Caco-2 (cell line): ENCODE measurements around the gene RARRES1. TPM values are rescaled to one million over a fixed set of nuclear protein-coding genes. Genes with fewer than 3 reads are reported as not detected.

Experiments
- BruUV-seq: library from RNA; stranded (reverse); fragments of 400-500 nt; replicated peaks from 2 replicates; lab custom pipeline; 2021; lab: Mats Ljungman, UMichigan
- CTCF ChIA-PET: fragments of 300-600 bp; sonication (Branson Sonifier 250); formaldehyde crosslinking; loops from one replicate; lab custom pipeline; 2022; ENCODE audit warnings: antibody characterized with exemption; lab: Charles Lee
- POLR2A ChIA-PET: fragments of 300-600 bp; sonication (Branson Sonifier 250); formaldehyde crosslinking; loops from one replicate; lab custom pipeline; 2022; ENCODE audit warnings: antibody characterized with exemption; lab: Charles Lee
- DNase-seq, 2 experiments: peaks; one replicate each; pipeline versions ENCODE4 v3.0.0 to v3.0.0-alpha.2; 2020 to 2022
- H3K27me3 ChIP-seq: replicated peaks from 2 replicates; pipeline ENCODE4 v1.6.0; 2011; ENCODE audit warnings: low read length; ENCODE audit not compliant: control insufficient read depth, insufficient read depth
- H3K36me3 ChIP-seq: 2 replicates; pipeline ENCODE4 v1.5.1; 2011; ENCODE audit warnings: low read length; ENCODE audit not compliant: control insufficient read depth, insufficient read depth
- H3K4me1 ChIP-seq: fragments of 250-450 bp; sonication (Bioruptor Pico); 2 replicates; pipeline ENCODE4 v1.5.1; 2020; ENCODE audit warnings: mild to moderate bottlenecking
- H3K4me3 ChIP-seq: 2 replicates; pipeline ENCODE4 v1.5.1; 2011; ENCODE audit warnings: low read depth, mild to moderate bottlenecking, control low read depth, low read length
- H3K9me3 ChIP-seq: fragments of 250-450 bp; sonication (Bioruptor Pico); 2 replicates; pipeline ENCODE4 v1.5.1; 2020; ENCODE audit warnings: mild to moderate bottlenecking, moderate library complexity
- H3K27ac Mint-ChIP-seq: one replicate; pipeline ENCODE4 v1.8.0; 2022; ENCODE audit warnings: mixed read lengths; ENCODE audit not compliant: unreplicated experiment
- H3K27me3 Mint-ChIP-seq: one replicate; pipeline ENCODE4 v1.8.0; 2022; ENCODE audit warnings: mixed read lengths; ENCODE audit not compliant: insufficient read depth, unreplicated experiment
- H3K36me3 Mint-ChIP-seq: one replicate; pipeline ENCODE4 v1.8.0; 2022; ENCODE audit warnings: mild to moderate bottlenecking, mixed read lengths; ENCODE audit not compliant: insufficient read depth, unreplicated experiment
- H3K4me1 Mint-ChIP-seq: one replicate; pipeline ENCODE4 v1.8.0; 2022; ENCODE audit warnings: low read depth, mixed read lengths; ENCODE audit not compliant: unreplicated experiment
- H3K4me3 Mint-ChIP-seq: one replicate; pipeline ENCODE4 v1.8.0; 2022; ENCODE audit warnings: mild to moderate bottlenecking, moderate library complexity, mixed read lengths; ENCODE audit not compliant: unreplicated experiment
- H3K9me3 Mint-ChIP-seq: one replicate; pipeline ENCODE4 v1.8.0; 2022; ENCODE audit warnings: mixed read lengths; ENCODE audit not compliant: unreplicated experiment
- intact Hi-C: fragments of 100-400 bp; cut with micrococcal nuclease; formaldehyde crosslinking; loops from one replicate; pipeline ENCODE4 v1.10.0; 2022; ENCODE audit not compliant: unreplicated experiment
- total RNA-seq: library from RNA; stranded (reverse); gene quantifications from 2 replicates; pipeline ENCODE4 v1.2.3, GENCODE V29; 2022
- TF ChIP-seq, protein P1 (sequence below), 2 experiments: fragments of 200-600 bp in 1 of 2; IDR thresholded peaks; 1 replicate in 1 of 2; 2 replicates in 1 of 2; pipeline versions ENCODE4 v1.5.1 to v1.8.0; 2011 to 2022; ENCODE audit warnings: antibody characterized with exemption in 1 of 2, control low read depth in 1 of 2, inconsistent platforms in 1 of 2, low read depth in 1 of 2, low read length in 1 of 2, mild to moderate bottlenecking in 1 of 2, moderate library complexity in 1 of 2; ENCODE audit not compliant: insufficient read depth in 1 of 2, severe bottlenecking in 1 of 2, unreplicated experiment in 1 of 2

The RARRES1 gene
- total RNA-seq, 1 experiment from 2014 or later: 9.0 TPM

DNA sequence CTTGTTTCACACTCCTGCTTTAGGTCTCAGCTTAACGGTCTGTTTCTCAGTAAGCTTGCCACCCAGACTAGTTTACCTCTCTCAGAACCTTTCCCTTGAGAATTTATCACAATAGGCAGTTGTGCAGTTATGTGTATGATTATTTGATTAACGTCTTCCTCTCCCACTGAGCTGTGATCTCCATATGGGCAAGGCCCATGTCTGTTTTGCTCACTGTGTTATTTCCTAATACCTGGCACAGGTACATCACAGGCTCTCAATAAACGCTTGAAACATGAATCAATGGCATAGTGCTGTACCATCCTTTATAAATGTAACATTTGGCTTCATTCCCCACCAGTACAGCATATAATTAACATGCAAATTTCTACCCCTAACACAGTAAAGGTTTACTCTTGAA lies 29.1 kb upstream of the RARRES1 start:
- no peak overlapping the region for H3K4me3 Mint-ChIP-seq
- H3K9me3 Mint-ChIP-seq: peaks cover 1% of the 10 kb centered on the region
- H3K4me1 Mint-ChIP-seq: peaks cover 3% of the 10 kb centered on the region
- ChIA-PET POLR2A (no interaction called here), CTCF (no interaction called here)
- H3K27me3 Mint-ChIP-seq: no peaks in the 10 kb centered on the region
- H3K36me3 Mint-ChIP-seq: no peaks in the 10 kb centered on the region
- TF ChIP-seq, protein P1, sequence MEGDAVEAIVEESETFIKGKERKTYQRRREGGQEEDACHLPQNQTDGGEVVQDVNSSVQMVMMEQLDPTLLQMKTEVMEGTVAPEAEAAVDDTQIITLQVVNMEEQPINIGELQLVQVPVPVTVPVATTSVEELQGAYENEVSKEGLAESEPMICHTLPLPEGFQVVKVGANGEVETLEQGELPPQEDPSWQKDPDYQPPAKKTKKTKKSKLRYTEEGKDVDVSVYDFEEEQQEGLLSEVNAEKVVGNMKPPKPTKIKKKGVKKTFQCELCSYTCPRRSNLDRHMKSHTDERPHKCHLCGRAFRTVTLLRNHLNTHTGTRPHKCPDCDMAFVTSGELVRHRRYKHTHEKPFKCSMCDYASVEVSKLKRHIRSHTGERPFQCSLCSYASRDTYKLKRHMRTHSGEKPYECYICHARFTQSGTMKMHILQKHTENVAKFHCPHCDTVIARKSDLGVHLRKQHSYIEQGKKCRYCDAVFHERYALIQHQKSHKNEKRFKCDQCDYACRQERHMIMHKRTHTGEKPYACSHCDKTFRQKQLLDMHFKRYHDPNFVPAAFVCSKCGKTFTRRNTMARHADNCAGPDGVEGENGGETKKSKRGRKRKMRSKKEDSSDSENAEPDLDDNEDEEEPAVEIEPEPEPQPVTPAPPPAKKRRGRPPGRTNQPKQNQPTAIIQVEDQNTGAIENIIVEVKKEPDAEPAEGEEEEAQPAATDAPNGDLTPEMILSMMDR (IDR thresholded peaks at IDR 0.05; ENCODE audit: insufficient read depth in 1 of 2, low read depth in 1 of 2, low read length in 1 of 2, severe bottlenecking in 1 of 2, unreplicated experiment in 1 of 2): no peak
- intact Hi-C loops: no loop called here
- no peaks in the 10 kb centered on the region for H3K27me3 ChIP-seq
- BruUV-seq: no TSS peak
- no peak overlapping the region for H3K27ac Mint-ChIP-seq
- no peak for DNase-seq
- H3K4me3 ChIP-seq: no peak overlapping the region
- H3K9me3 ChIP-seq: no peaks in the 10 kb centered on the region
- H3K4me1 ChIP-seq: peaks cover 2% of the 10 kb centered on the region; the same call in 1 of the 2 replicates
- H3K36me3 ChIP-seq: no peaks in the 10 kb centered on the region

DNA sequence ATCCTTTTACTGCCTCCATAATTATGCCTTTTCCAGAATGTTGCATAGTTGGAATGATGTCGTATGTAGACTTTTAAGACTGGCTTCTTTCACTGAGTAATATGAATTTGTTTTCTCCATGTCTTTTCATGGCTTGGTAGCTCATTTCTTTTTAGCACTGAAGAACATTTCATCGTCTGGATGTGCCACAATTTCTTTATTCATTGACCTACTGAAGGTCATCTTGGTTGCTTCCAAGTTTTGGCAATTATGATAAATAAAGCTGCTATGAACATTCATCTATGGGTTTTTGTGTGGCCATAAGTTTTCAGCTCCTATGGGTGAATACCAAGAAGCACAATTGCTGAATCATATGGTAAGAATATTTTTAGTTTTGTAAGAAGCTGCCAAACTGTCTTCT lies 23.2 kb upstream of the RARRES1 start:
- ChIA-PET CTCF (no interaction called here), POLR2A (no interaction called here)
- BruUV-seq: no TSS peak
- Mint-ChIP-seq H3K4me1 (no peaks in the 10 kb centered on the region), H3K36me3 (no peaks in the 10 kb centered on the region), H3K9me3 (no peaks in the 10 kb centered on the region), H3K27me3 (no peaks in the 10 kb centered on the region), H3K4me3 (no peak overlapping the region), H3K27ac (no peak overlapping the region)
- no peaks in the 10 kb centered on the region for H3K9me3 ChIP-seq
- TF ChIP-seq, protein P1 (IDR thresholded peaks at IDR 0.05; ENCODE audit: insufficient read depth in 1 of 2, low read depth in 1 of 2, low read length in 1 of 2, severe bottlenecking in 1 of 2, unreplicated experiment in 1 of 2): no peak
- H3K4me3 ChIP-seq: no peak overlapping the region
- intact Hi-C loops: no loop called here
- H3K27me3 ChIP-seq: no peaks in the 10 kb centered on the region
- H3K4me1 ChIP-seq: 0 out of 2 replicates have a peak, but pooled peaks cover 4% of the 10 kb centered on the region
- DNase-seq: no peak
- no peaks in the 10 kb centered on the region for H3K36me3 ChIP-seq

DNA sequence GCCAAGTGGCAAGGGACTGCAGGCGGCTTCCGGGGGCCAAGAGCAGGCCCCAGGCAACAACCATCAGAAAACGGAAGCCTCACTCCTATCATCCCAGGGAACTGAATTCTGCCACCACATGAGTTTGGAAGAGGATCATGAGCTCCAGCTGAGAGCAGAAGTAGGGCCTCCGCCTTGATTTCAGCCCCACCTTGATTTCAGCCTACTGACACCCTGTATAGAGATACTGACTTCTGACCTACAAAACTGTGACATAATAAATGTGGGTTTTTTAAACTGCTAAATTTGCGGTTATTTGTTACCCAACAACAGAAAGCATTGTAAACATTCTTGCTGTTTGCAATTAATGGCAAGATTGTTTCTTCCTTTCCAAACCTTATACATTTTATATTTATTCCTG lies 21.6 kb upstream of the RARRES1 start:
- BruUV-seq: no TSS peak
- TF ChIP-seq, protein P1 (IDR thresholded peaks at IDR 0.05; ENCODE audit: insufficient read depth in 1 of 2, low read depth in 1 of 2, low read length in 1 of 2, severe bottlenecking in 1 of 2, unreplicated experiment in 1 of 2): no peak
- Histone ChIP-seq H3K27me3 (no peaks in the 10 kb centered on the region), H3K4me1 (0 out of 2 replicates have a peak, but pooled peaks cover 4% of the 10 kb centered on the region), H3K9me3 (no peaks in the 10 kb centered on the region), H3K4me3 (no peak overlapping the region), H3K36me3 (no peaks in the 10 kb centered on the region)
- Mint-ChIP-seq H3K27me3 (no peaks in the 10 kb centered on the region), H3K36me3 (no peaks in the 10 kb centered on the region), H3K4me1 (no peaks in the 10 kb centered on the region), H3K27ac (no peak overlapping the region), H3K4me3 (no peak overlapping the region), H3K9me3 (no peaks in the 10 kb centered on the region)
- intact Hi-C loops: no loop called here
- POLR2A ChIA-PET: no interaction called here
- DNase-seq: no peak
- CTCF ChIA-PET: interaction anchor here (0.6 kb wide), 1 partner anchor 21 kb away, joined by 3 read pairs; no protein-coding TSS in a partner anchor
